Measurements from ENCODE around the gene NR2E1. TPM values are rescaled to one million over a fixed set of nuclear protein-coding genes. Genes with fewer than 3 reads are reported as not detected.

NR2E1 gene
- total RNA-seq, 2 experiments from 2014 or later = not detected

- H3K36me3 Mint-ChIP-seq (ENCODE audit: low read depth) = peaks cover 85% of the 10 kb centered on the region
- CTCF ChIA-PET = interaction anchor here (0.7 kb wide), 1 partner anchor 10 kb away, joined by 3 read pairs; no protein-coding TSS in a partner anchor
Measured at GRCh38 chr6:108238322-108238721, 72.5 kb downstream of the NR2E1 start.

More at GRCh38 chr6:108238322-108238721, 72.5 kb downstream of the NR2E1 start:
- intact Hi-C loops (cut with DNase I, micrococcal nuclease) = no loop called here
- H3K27me3 ChIP-seq (ENCODE audit: control insufficient read depth in 1 of 2, insufficient read depth in 2 of 2, low read length in 2 of 2) = no peaks in the 10 kb centered on the region
- H3K4me1 ChIP-seq (ENCODE audit: insufficient read depth, low read length) = no peaks in the 10 kb centered on the region
- DNase-seq = no peak
- H3K4me3 ChIP-seq (ENCODE audit: low read length) = no peak overlapping the region
- peaks cover 11% of the 10 kb centered on the region for H3K36me3 ChIP-seq (ENCODE audit: insufficient read depth, low read length)
- no peak overlapping the region for H3K27ac ChIP-seq (ENCODE audit: low read depth in 1 of 2, low read length in 2 of 2)
- Mint-ChIP-seq H3K4me3 (no peak overlapping the region), H3K27ac (no peak overlapping the region), H3K9me3 (peaks cover 2% of the 10 kb centered on the region), H3K4me1 (ENCODE audit: low read depth) (peaks cover 50% of the 10 kb centered on the region), H3K27me3 (no peaks in the 10 kb centered on the region)
- TF ChIP-seq CTCF (IDR thresholded peaks at IDR 0.05) = no peak
- POLR2A ChIA-PET = interaction anchor here (1.5 kb wide), 1 partner anchor 22 kb away, joined by 4 read pairs; the partner anchor contains the start of gene SNX3
- no peaks in the 10 kb centered on the region for H3K9me3 ChIP-seq (ENCODE audit: control insufficient read depth in 1 of 2, insufficient read depth in 1 of 2, low read length in 2 of 2)
- no peak for ATAC-seq (ENCODE audit: poor library complexity)

Other genes with a start within 250 kb of the NR2E1 start
- 10 to 100 TPM; 80.3 to 86.7 TPM for gene SEC63, start 207.8 kb upstream of the NR2E1 start, total RNA-seq
- gene OSTM1, start 91.3 kb upstream of the NR2E1 start, total RNA-seq = 10 to 100 TPM; 16.3 to 20.9 TPM
- 10 to 100 TPM; 39.8 to 40.8 TPM for gene SNX3, start 95.0 kb downstream of the NR2E1 start, total RNA-seq
- 1 to 10 TPM; 3.0 to 3.9 TPM for gene AFG1L, start 129.0 kb downstream of the NR2E1 start, total RNA-seq